Gastrocnemius medialis (tissue), 4 donors: Measurements from ENCODE around the gene MMRN2. TPM values are rescaled to one million over a fixed set of nuclear protein-coding genes. Genes with fewer than 3 reads are reported as not detected.
"Not testable (repeated sequence)": the region's sequence is repeated elsewhere in the genome, so short reads cannot be mapped to it uniquely, and the experiment has no call there.

Source experiments
- ATAC-seq, 2 donors: fragments of 150-250 bp; one replicate each; pipeline ENCODE4 v1.9.1; 2016
- DNase-seq, 2 donors: peaks; one replicate each; pipeline ENCODE4 v3.0.0-alpha.2; 2019
- H3K27ac ChIP-seq, 4 donors: fragments of 200-600 bp; sonication (generic); 1 replicate in 1 of 4; 2 replicates in 3 of 4; pipeline ENCODE4 v1.5.1; 2016 to 2018; ENCODE audit warnings: mild to moderate bottlenecking in 2 of 4, moderate library complexity in 1 of 4
- H3K27me3 ChIP-seq, 3 donors: fragments of 200-600 bp; sonication (generic) in 2 of 3; 1 replicate in 1 of 3; 2 replicates in 2 of 3; pipeline versions ENCODE4 v1.5.1 to v1.6.0; 2016 to 2019; ENCODE audit warnings: mild to moderate bottlenecking in 1 of 3, moderate library complexity in 1 of 3
- H3K36me3 ChIP-seq, 2 donors: fragments of 200-600 bp; sonication (generic) in 1 of 2; one replicate each; pipeline ENCODE4 v1.5.1; 2017 to 2018
- H3K4me1 ChIP-seq, 2 donors: fragments of 200-600 bp; sonication (generic) in 1 of 2; one replicate each; pipeline ENCODE4 v1.5.1; 2016 to 2017; ENCODE audit warnings: mild to moderate bottlenecking in 2 of 2
- H3K4me3 ChIP-seq, 4 donors: fragments of 200-600 bp; sonication (generic) in 3 of 4; 1 replicate in 1 of 4; 2 replicates in 3 of 4; pipeline ENCODE4 v1.5.1; 2016 to 2019; ENCODE audit warnings: mild to moderate bottlenecking in 2 of 4
- H3K9me3 ChIP-seq, 3 donors: fragments of 200-600 bp; sonication (generic) in 2 of 3; 1 replicate in 1 of 3; 2 replicates in 2 of 3; pipeline ENCODE4 v1.5.1; 2016 to 2019
- POLR2A ChIP-seq, 2 donors: fragments of 450-650 bp; IDR thresholded peaks; one replicate each; pipeline ENCODE4 v1.6.1; 2017; ENCODE audit warnings: antibody characterized with exemption in 2 of 2, mild to moderate bottlenecking in 2 of 2, moderate library complexity in 2 of 2
- in situ Hi-C, 4 donors: fragments of 200-750 bp; cut with MboI; loops; one replicate each; pipeline versions ENCODE4 v1.15.0 to v1.8.0; 2017; ENCODE audit warnings: low sequenced_read_pairs in 4 of 4
- intact Hi-C: fragments of 100-400 bp; cut with DNase I; formaldehyde crosslinking; loops from one replicate; pipeline ENCODE4 v1.15.1; 2023; ENCODE audit warnings: low total_unique reads
- total RNA-seq, 4 donors: library from RNA; depleted of rRNA; stranded (reverse); fragments of >200 nt; gene quantifications; one replicate each; pipeline versions ENCODE4 v1.1.0 to v1.2.3, GENCODE V29; 2016
- TF ChIP-seq, protein P1 (sequence below), 5 experiments: fragments of 450-650 bp in 3 of 5; fragments of 200-600 bp in 2 of 5; sonication (generic) in 2 of 5; IDR thresholded peaks in 4 of 5; conservative IDR thresholded peaks in 1 of 5; 1 replicate in 4 of 5; 2 replicates in 1 of 5; pipeline ENCODE4 v1.5.1; 2016 to 2019; ENCODE audit warnings: antibody characterized with exemption in 5 of 5, mild to moderate bottlenecking in 3 of 5, moderate library complexity in 3 of 5

Gene MMRN2
- total RNA-seq, 4 donors from 2014 or later = 14.6 to 34.8 (median 25.8) TPM

DNA sequence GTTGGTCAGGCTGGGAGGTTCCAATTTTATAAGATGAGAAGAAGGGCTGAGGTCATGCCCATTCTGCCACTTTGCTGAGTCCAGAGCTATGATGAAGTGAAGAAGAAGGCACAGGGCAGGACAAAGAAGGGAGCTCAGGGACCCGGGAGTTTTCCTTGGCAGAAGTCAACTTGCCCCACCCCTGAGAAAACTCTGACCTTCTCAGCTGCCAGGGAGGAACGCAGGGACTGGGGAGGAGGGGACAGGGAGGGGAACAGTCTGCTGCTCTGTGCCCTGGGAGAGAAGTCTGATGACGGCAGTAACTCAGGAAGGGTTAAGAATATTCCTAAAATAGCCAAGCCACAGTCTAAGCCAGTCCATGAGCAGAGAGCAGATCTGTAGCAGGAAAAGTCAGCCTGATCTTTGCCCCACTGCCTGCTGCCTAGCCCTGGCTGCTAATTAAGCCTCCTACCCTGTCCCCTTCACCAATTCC is 22.6 kb upstream of the MMRN2 start:
- peaks cover 38 to 43% of the 10 kb centered on the region in 2 donors for H3K4me1 ChIP-seq
- H3K36me3 ChIP-seq = no peaks in the 10 kb centered on the region
- ATAC-seq = peak; percentile 70 to 85
- H3K4me3 ChIP-seq = peak overlapping the region in 1 of 4 donors; percentile 30
- intact Hi-C loops (no loop called here), in situ Hi-C loops (no loop called here)
- H3K9me3 ChIP-seq = no peaks in the 10 kb centered on the region
- DNase-seq = peak in 1 of 2 donors; percentile 76
- H3K27ac ChIP-seq = peak overlapping the region; percentile 75 to 88 (median 84)
- no peaks in the 10 kb centered on the region for H3K27me3 ChIP-seq
- TF ChIP-seq, protein P1, sequence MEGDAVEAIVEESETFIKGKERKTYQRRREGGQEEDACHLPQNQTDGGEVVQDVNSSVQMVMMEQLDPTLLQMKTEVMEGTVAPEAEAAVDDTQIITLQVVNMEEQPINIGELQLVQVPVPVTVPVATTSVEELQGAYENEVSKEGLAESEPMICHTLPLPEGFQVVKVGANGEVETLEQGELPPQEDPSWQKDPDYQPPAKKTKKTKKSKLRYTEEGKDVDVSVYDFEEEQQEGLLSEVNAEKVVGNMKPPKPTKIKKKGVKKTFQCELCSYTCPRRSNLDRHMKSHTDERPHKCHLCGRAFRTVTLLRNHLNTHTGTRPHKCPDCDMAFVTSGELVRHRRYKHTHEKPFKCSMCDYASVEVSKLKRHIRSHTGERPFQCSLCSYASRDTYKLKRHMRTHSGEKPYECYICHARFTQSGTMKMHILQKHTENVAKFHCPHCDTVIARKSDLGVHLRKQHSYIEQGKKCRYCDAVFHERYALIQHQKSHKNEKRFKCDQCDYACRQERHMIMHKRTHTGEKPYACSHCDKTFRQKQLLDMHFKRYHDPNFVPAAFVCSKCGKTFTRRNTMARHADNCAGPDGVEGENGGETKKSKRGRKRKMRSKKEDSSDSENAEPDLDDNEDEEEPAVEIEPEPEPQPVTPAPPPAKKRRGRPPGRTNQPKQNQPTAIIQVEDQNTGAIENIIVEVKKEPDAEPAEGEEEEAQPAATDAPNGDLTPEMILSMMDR (IDR thresholded peaks at IDR 0.05 in 4 of 5, conservative IDR thresholded peaks at IDR 0.05 in 1 of 5) = no peak
- peak in 1 of 2 donors; percentile 42 for TF ChIP-seq POLR2A (IDR thresholded peaks at IDR 0.05)

DNA sequence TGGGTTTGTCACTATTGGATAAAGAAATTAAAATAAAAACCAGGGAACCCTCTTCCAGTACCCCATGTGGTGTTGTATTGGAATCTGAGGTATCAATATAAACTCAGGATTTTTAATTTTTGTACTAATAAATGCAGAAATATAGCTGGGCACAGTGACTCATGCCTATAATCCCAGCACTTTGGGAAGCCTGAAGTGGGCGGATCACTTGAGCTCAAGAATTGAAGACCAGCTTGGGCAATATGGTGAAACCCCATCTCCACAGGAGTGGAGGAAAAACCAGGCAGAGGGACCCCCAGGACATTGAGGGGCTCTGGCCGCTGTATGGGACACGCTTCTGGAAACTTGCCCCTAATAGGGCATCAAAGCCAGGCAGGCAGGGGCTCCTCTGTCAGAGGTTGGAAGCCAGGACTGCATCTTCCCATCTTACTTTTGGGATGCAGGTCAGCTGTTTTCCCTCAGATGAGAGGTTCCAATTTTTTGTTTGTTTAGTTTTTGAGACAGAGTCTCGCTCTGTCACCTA is 21.9 kb upstream of the MMRN2 start:
- in situ Hi-C loops (no loop called here), intact Hi-C loops (no loop called here)
- Histone ChIP-seq H3K4me3 (no peak overlapping the region), H3K4me1 (peaks cover 38 to 43% of the 10 kb centered on the region in 2 donors), H3K36me3 (no peaks in the 10 kb centered on the region), H3K9me3 (no peaks in the 10 kb centered on the region), H3K27ac (peak overlapping the region; percentile 75 to 88 (median 84)), H3K27me3 (no peaks in the 10 kb centered on the region)
- TF ChIP-seq, protein P1 (IDR thresholded peaks at IDR 0.05 in 4 of 5, conservative IDR thresholded peaks at IDR 0.05 in 1 of 5) = no peak
- TF ChIP-seq POLR2A (IDR thresholded peaks at IDR 0.05) = no peak
- DNase-seq (no peak), ATAC-seq (peak in 1 of 2 donors; percentile 12)

DNA sequence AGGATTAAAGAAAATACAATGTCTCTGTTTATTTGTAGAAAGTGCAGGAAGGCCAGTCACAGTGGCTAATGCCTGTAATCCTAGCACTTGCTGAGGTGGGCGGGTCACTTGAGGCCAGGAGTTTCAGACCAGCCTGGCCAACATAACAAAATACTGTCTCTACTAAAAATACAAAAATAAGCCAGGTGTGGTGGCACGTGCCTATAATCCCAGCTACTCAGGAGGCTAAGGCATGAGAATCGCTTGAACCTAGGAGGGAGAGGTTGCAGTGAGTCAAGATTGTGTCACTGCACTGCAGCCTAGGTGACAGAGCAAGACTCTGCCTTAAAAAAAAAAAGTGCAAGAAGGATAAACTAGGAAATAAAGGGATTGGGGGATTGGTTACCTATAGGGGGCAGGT is 21.0 kb upstream of the MMRN2 start:
- in situ Hi-C loops, H3K36me3 ChIP-seq, H3K9me3 ChIP-seq, H3K27me3 ChIP-seq, intact Hi-C loops, H3K4me3 ChIP-seq: not testable (repeated sequence)
- Histone ChIP-seq H3K4me1 (peaks cover 38 to 43% of the 10 kb centered on the region in 2 donors), H3K27ac (peak overlapping the region; percentile 75 to 88 (median 84))
- ATAC-seq = peak in 1 of 2 donors; percentile 38
- peak in 1 of 2 donors; percentile 31 for DNase-seq

DNA sequence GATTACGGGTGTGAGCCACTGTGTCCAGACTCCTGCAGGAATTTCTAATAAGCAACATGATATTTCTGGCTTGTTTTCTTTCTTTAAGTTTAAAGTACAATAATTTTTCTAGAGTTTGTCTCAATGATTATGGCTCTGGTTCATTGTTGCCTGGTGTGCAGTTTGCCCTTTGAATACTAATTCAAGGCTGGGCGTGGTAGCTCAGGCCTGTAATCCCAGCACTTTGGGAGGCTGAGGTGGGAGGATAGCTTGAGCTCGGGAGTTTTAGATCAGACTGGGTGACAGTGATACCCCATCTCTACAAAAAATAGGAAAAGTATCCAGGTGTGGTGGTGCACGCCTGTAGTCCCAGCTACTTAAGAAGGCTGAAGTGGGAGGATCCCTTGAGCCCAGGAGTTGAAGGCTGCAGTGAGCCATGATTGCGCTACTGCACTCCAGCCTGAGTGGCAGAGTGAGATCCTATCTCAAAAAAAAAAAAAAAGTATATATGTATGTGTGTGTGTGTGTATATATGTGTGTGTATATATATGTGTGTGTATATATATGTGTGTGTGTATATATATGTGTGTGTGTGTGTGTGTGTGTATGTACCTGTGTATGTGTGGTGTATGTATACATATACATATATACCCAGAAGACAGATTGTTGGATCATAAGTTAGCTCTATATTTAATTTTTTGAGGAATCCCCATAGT is 19.1 kb upstream of the MMRN2 start:
- H3K4me3 ChIP-seq = no peak overlapping the region
- H3K27ac ChIP-seq = peak overlapping the region in 1 of 4 donors; percentile 88
- TF ChIP-seq POLR2A (IDR thresholded peaks at IDR 0.05) = no peak
- TF ChIP-seq, protein P1 (IDR thresholded peaks at IDR 0.05 in 4 of 5, conservative IDR thresholded peaks at IDR 0.05 in 1 of 5) = no peak
- intact Hi-C loops (no loop called here), in situ Hi-C loops (no loop called here)
- H3K9me3 ChIP-seq = no peaks in the 10 kb centered on the region
- H3K36me3 ChIP-seq = no peaks in the 10 kb centered on the region
- H3K4me1 ChIP-seq = peaks cover 39 to 41% of the 10 kb centered on the region in 2 donors
- no peaks in the 10 kb centered on the region for H3K27me3 ChIP-seq
- ATAC-seq (no peak), DNase-seq (no peak)

DNA sequence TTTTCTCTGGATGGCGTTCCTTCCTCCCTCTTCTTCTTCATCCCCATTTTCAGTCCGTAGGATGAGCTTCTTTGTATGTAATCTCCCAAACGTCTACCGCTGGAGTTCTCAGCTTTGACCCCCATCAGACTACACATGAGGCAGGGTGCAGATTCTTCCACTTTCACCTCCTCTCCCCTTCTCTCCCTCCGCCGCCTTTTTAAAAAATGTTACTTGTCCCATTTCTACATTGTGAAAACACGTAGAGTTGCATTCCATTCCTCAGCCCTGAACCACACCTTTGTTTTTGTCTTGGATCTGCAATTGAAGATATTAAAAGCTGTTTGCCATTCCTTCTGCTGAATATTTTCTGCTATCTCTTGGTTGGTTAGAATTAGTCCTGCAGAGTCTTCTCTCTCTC is 17.1 kb upstream of the MMRN2 start:
- DNase-seq = no peak
- Histone ChIP-seq H3K4me1 (peaks cover 24 to 29% of the 10 kb centered on the region in 2 donors), H3K36me3 (no peaks in the 10 kb centered on the region), H3K4me3 (no peak overlapping the region), H3K27me3 (no peaks in the 10 kb centered on the region), H3K27ac (peak overlapping the region in 1 of 4 donors; percentile 5), H3K9me3 (no peaks in the 10 kb centered on the region)
- in situ Hi-C loops = no loop called here
- no peak for ATAC-seq
- TF ChIP-seq POLR2A (IDR thresholded peaks at IDR 0.05) = no peak
- TF ChIP-seq, protein P1 (IDR thresholded peaks at IDR 0.05 in 4 of 5, conservative IDR thresholded peaks at IDR 0.05 in 1 of 5) = no peak
- intact Hi-C loops = loop anchor here (5.0 kb wide), 1 partner anchor 217 kb away; the partner anchor contains the start of gene BMPR1A
